T-cell (primary cell): ENCODE data around the gene NTM. TPM values are rescaled to one million over a fixed set of nuclear protein-coding genes. Genes with fewer than 3 reads are reported as not detected.

ENCODE experiments used
- ATAC-seq, 4 experiments: fragments of 200-7000 bp in 3 of 4; fragments of 150-1000 bp in 1 of 4; cut with Tn5 transposase; replicated peaks in 1 of 4; 1 replicate in 3 of 4; 2 replicates in 1 of 4; pipeline ENCODE4 v1.10.0; 2021; ENCODE audit warnings: moderate library complexity in 3 of 4, mild to moderate bottlenecking in 2 of 4, moderate number of reproducible peaks in 1 of 4
- CTCF ChIA-PET, 2 donors: fragments of 300-600 bp; sonication (Branson Sonifier 250); formaldehyde crosslinking; loops; one replicate each; lab custom pipeline; 2022; ENCODE audit warnings: antibody characterized with exemption in 2 of 2; lab: Charles Lee
- POLR2A ChIA-PET, 2 donors: fragments of 300-600 bp; sonication (Branson Sonifier 250); formaldehyde crosslinking; loops; one replicate each; lab custom pipeline; 2022; ENCODE audit warnings: antibody characterized with exemption in 2 of 2; lab: Charles Lee
- DNase-seq, 35 experiments: peaks; one replicate each; pipeline versions ENCODE4 v3.0.0 to v3.0.0-alpha.2; 2013 to 2023
- H3K27ac ChIP-seq: one replicate; pipeline ENCODE4 v1.5.1; 2013; ENCODE audit warnings: low read length
- H3K27me3 ChIP-seq, 2 experiments: replicated peaks in 1 of 2; 1 replicate in 1 of 2; 2 replicates in 1 of 2; pipeline versions ENCODE4 v1.6.1 to v1.7.0; 2013; ENCODE audit warnings: low read length in 1 of 2, mixed read lengths in 1 of 2; ENCODE audit not compliant: control insufficient read depth in 2 of 2, insufficient read depth in 2 of 2; ENCODE audit errors: extremely low read depth in 1 of 2
- H3K36me3 ChIP-seq, 2 donors: 1 replicate in 1 of 2; 2 replicates in 1 of 2; pipeline versions ENCODE4 v1.6.1 to v1.7.0; 2013; ENCODE audit warnings: low read length in 1 of 2; ENCODE audit not compliant: control insufficient read depth in 2 of 2, insufficient read depth in 1 of 2; ENCODE audit errors: extremely low read depth in 1 of 2
- H3K4me1 ChIP-seq, 2 experiments: 1 replicate in 1 of 2; 2 replicates in 1 of 2; pipeline versions ENCODE4 v1.6.1 to v1.7.0; 2013; ENCODE audit warnings: low read length in 2 of 2, mixed read lengths in 1 of 2; ENCODE audit not compliant: insufficient read depth in 2 of 2, control insufficient read depth in 1 of 2; ENCODE audit errors: extremely low read depth in 1 of 2
- H3K4me3 ChIP-seq, 2 donors: 1 replicate in 1 of 2; 2 replicates in 1 of 2; pipeline versions ENCODE4 v1.5.1 to v1.7.0; 2013; ENCODE audit warnings: mild to moderate bottlenecking in 2 of 2, low read length in 1 of 2, moderate library complexity in 1 of 2; ENCODE audit not compliant: control insufficient read depth in 1 of 2; ENCODE audit errors: extremely low read depth in 1 of 2
- H3K9me3 ChIP-seq: 2 replicates; pipeline ENCODE4 v1.7.0; 2013
- H3K27ac Mint-ChIP-seq, 2 donors: one replicate each; pipeline ENCODE4 v1.8.0; 2020 to 2021; ENCODE audit warnings: mild to moderate bottlenecking in 2 of 2, mixed read lengths in 2 of 2
- H3K27me3 Mint-ChIP-seq, 2 donors: one replicate each; pipeline ENCODE4 v1.8.0; 2021 to 2022; ENCODE audit warnings: mixed read lengths in 2 of 2
- H3K36me3 Mint-ChIP-seq: one replicate; pipeline ENCODE4 v1.8.0; 2021; ENCODE audit warnings: mixed read lengths
- H3K4me1 Mint-ChIP-seq, 3 donors: one replicate each; pipeline ENCODE4 v1.8.0; 2020 to 2022; ENCODE audit warnings: mixed read lengths in 3 of 3, mild to moderate bottlenecking in 1 of 3
- H3K4me3 Mint-ChIP-seq, 3 donors: one replicate each; pipeline ENCODE4 v1.8.0; 2020 to 2022; ENCODE audit warnings: mild to moderate bottlenecking in 3 of 3, mixed read lengths in 3 of 3, moderate library complexity in 3 of 3
- H3K9me3 Mint-ChIP-seq, 3 donors: one replicate each; pipeline ENCODE4 v1.8.0; 2020 to 2022; ENCODE audit warnings: mixed read lengths in 3 of 3
- WGBS: methylation state at CpG from one replicate; pipeline ENCODE4 v1.1.5; 2013; ENCODE audit warnings: missing lambda C conversion rate; ENCODE audit not compliant: insufficient coverage; 5-methylcytosine and 5-hydroxymethylcytosine counted together
- total RNA-seq, 35 experiments: library from RNA in 6 of 35; stranded (reverse) in 6 of 35; fragments of 120-200 nt in 1 of 35; gene quantifications; one replicate each; pipeline versions ENCODE4 v1.2.1 to v1.2.4 and lab custom pipeline; 2013 to 2026

The NTM gene
- total RNA-seq, 5 donors from 2014 or later (not counting 1 experiment from before 2014, with no cell fraction given), result not detected

GRCh38 chr11:131932584-131933325 is 562.3 kb downstream of the NTM start:
- no peak overlapping the region for H3K27ac Mint-ChIP-seq
- DNase-seq (no peak), ATAC-seq (no peak)
- H3K27me3 Mint-ChIP-seq, result no peaks in the 10 kb centered on the region
- 74% methylated on average over 10 of the region's 13 CpGs for WGBS
- no peaks in the 10 kb centered on the region for H3K36me3 Mint-ChIP-seq
- H3K27ac ChIP-seq, result no peak overlapping the region
- no peaks in the 10 kb centered on the region for H3K36me3 ChIP-seq
- H3K9me3 ChIP-seq, result no peaks in the 10 kb centered on the region
- H3K27me3 ChIP-seq, result no peaks in the 10 kb centered on the region
- no peaks in the 10 kb centered on the region for H3K4me1 ChIP-seq
- no peak overlapping the region for H3K4me3 Mint-ChIP-seq
- POLR2A ChIA-PET, result no interaction called here
- no peaks in the 10 kb centered on the region for H3K9me3 Mint-ChIP-seq
- CTCF ChIA-PET, result no interaction called here
- H3K4me1 Mint-ChIP-seq, result no peaks in the 10 kb centered on the region
- no peak overlapping the region for H3K4me3 ChIP-seq

GRCh38 chr11:131934006-131934405 is 563.6 kb downstream of the NTM start:
- ChIA-PET CTCF (no interaction called here), POLR2A (no interaction called here)
- Histone ChIP-seq H3K4me1 (no peaks in the 10 kb centered on the region), H3K36me3 (no peaks in the 10 kb centered on the region), H3K27me3 (no peaks in the 10 kb centered on the region), H3K9me3 (no peaks in the 10 kb centered on the region), H3K27ac (no peak overlapping the region), H3K4me3 (no peak overlapping the region)
- H3K27ac Mint-ChIP-seq, result no peak overlapping the region
- peaks cover 0 to 3% (median 0%) of the 10 kb centered on the region in 3 donors for H3K9me3 Mint-ChIP-seq
- H3K4me1 Mint-ChIP-seq, result no peaks in the 10 kb centered on the region
- H3K4me3 Mint-ChIP-seq, result no peak overlapping the region
- no peaks in the 10 kb centered on the region for H3K27me3 Mint-ChIP-seq
- WGBS, result 83% methylated on average over 1 of the region's 4 CpGs
- no peak for DNase-seq
- no peak for ATAC-seq
- no peaks in the 10 kb centered on the region for H3K36me3 Mint-ChIP-seq

- 76% methylated on average over 5 of the region's 6 CpGs for WGBS
- no peaks in the 10 kb centered on the region for H3K36me3 ChIP-seq
- no peak overlapping the region for H3K4me3 ChIP-seq
- Mint-ChIP-seq H3K27ac (no peak overlapping the region), H3K4me1 (no peaks in the 10 kb centered on the region), H3K9me3 (peaks cover 0 to 8% (median 3%) of the 10 kb centered on the region in 3 donors), H3K36me3 (no peaks in the 10 kb centered on the region), H3K27me3 (no peaks in the 10 kb centered on the region), H3K4me3 (no peak overlapping the region)
- ChIA-PET POLR2A (no interaction called here), CTCF (no interaction called here)
- no peak overlapping the region for H3K27ac ChIP-seq
- H3K9me3 ChIP-seq, result no peaks in the 10 kb centered on the region
- ATAC-seq (no peak), DNase-seq (no peak)
- H3K4me1 ChIP-seq, result no peaks in the 10 kb centered on the region
- peaks cover 0 to 4% of the 10 kb centered on the region in 2 experiments for H3K27me3 ChIP-seq
Measured at GRCh38 chr11:131938351-131938751, 567.9 kb downstream of the NTM start.

GRCh38 chr11:131940126-131940525 is 569.7 kb downstream of the NTM start:
- Histone ChIP-seq H3K4me3 (no peak overlapping the region), H3K27me3 (peaks cover 0 to 4% of the 10 kb centered on the region in 2 experiments), H3K4me1 (no peaks in the 10 kb centered on the region), H3K9me3 (no peaks in the 10 kb centered on the region), H3K36me3 (no peaks in the 10 kb centered on the region), H3K27ac (no peak overlapping the region)
- Mint-ChIP-seq H3K9me3 (peaks cover 0 to 8% (median 3%) of the 10 kb centered on the region in 3 donors), H3K4me1 (no peaks in the 10 kb centered on the region), H3K36me3 (no peaks in the 10 kb centered on the region), H3K27me3 (no peaks in the 10 kb centered on the region), H3K27ac (no peak overlapping the region), H3K4me3 (no peak overlapping the region)
- CTCF ChIA-PET, result no interaction called here
- POLR2A ChIA-PET, result no interaction called here
- ATAC-seq (no peak), DNase-seq (no peak)
- 20% methylated on average over 1 of the region's 4 CpGs for WGBS

GRCh38 chr11:131942878-131943277 is 572.5 kb downstream of the NTM start:
- H3K27me3 ChIP-seq, result peaks cover 0 to 4% of the 10 kb centered on the region in 2 experiments
- Mint-ChIP-seq H3K36me3 (no peaks in the 10 kb centered on the region), H3K9me3 (peaks cover 0 to 8% (median 3%) of the 10 kb centered on the region in 3 donors), H3K4me1 (no peaks in the 10 kb centered on the region), H3K27me3 (no peaks in the 10 kb centered on the region), H3K27ac (no peak overlapping the region), H3K4me3 (no peak overlapping the region)
- H3K36me3 ChIP-seq, result no peaks in the 10 kb centered on the region
- H3K4me3 ChIP-seq, result no peak overlapping the region
- no peak for ATAC-seq
- ChIA-PET CTCF (no interaction called here), POLR2A (no interaction called here)
- no peak for DNase-seq
- H3K9me3 ChIP-seq, result no peaks in the 10 kb centered on the region
- 71% methylated on average over 6 of the region's 7 CpGs for WGBS
- no peak overlapping the region for H3K27ac ChIP-seq
- no peaks in the 10 kb centered on the region for H3K4me1 ChIP-seq

GRCh38 chr11:131943295-131943694 is 572.9 kb downstream of the NTM start:
- Histone ChIP-seq H3K27me3 (peaks cover 0 to 4% of the 10 kb centered on the region in 2 experiments), H3K36me3 (no peaks in the 10 kb centered on the region), H3K9me3 (no peaks in the 10 kb centered on the region), H3K4me3 (no peak overlapping the region), H3K27ac (no peak overlapping the region), H3K4me1 (no peaks in the 10 kb centered on the region)
- H3K9me3 Mint-ChIP-seq, result peaks cover 0 to 8% (median 3%) of the 10 kb centered on the region in 3 donors
- DNase-seq (no peak), ATAC-seq (no peak)
- POLR2A ChIA-PET, result no interaction called here
- no peak overlapping the region for H3K4me3 Mint-ChIP-seq
- H3K4me1 Mint-ChIP-seq, result no peaks in the 10 kb centered on the region
- H3K27ac Mint-ChIP-seq, result no peak overlapping the region
- no peaks in the 10 kb centered on the region for H3K36me3 Mint-ChIP-seq
- 86% methylated on average over 3 of the region's 6 CpGs for WGBS
- CTCF ChIA-PET, result no interaction called here
- H3K27me3 Mint-ChIP-seq, result no peaks in the 10 kb centered on the region
